ENCODE data around the gene MXRA7.

DNA sequence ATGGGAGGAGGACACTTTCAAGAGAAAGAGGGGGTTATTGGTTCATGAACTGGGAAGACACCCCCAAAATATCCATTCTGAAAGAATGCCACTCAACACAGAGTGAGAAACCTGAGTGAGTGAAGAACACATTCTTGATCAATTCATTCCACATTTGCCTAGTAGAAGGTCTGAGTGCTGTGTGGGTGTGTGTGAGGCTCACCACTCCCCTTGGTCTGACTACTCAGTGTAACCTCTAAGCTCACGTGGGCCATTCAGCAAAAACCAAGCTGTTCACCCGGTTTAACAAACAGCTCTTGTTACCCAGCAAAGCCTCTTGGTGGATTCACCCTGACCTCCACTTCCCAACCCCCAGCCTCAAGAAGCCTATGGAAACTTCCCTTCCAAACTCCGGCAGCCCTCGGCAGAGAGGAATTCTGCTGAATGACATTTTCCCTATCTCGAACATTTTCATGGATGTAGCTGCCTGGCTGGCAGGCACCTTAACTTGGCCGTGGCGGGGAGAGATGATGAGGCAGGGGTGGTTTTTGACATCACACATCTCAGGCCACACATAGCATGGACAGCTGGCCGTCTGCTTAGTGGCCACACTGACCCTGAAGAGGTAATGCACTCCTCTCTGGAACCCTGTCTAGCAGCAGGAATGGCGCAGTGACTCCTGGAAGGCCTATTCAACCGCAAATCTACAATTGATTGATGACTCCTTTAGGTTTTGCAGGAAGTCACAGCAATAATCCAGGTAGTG lies 78.8 kb downstream of the MXRA7 start:
- TF ChIP-seq, protein P1, sequence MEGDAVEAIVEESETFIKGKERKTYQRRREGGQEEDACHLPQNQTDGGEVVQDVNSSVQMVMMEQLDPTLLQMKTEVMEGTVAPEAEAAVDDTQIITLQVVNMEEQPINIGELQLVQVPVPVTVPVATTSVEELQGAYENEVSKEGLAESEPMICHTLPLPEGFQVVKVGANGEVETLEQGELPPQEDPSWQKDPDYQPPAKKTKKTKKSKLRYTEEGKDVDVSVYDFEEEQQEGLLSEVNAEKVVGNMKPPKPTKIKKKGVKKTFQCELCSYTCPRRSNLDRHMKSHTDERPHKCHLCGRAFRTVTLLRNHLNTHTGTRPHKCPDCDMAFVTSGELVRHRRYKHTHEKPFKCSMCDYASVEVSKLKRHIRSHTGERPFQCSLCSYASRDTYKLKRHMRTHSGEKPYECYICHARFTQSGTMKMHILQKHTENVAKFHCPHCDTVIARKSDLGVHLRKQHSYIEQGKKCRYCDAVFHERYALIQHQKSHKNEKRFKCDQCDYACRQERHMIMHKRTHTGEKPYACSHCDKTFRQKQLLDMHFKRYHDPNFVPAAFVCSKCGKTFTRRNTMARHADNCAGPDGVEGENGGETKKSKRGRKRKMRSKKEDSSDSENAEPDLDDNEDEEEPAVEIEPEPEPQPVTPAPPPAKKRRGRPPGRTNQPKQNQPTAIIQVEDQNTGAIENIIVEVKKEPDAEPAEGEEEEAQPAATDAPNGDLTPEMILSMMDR (IDR thresholded peaks at IDR 0.05) = no peak
- TF ChIP-seq EZH2 (IDR thresholded peaks at IDR 0.05; ENCODE audit: borderline replicate concordance, insufficient read depth, low read depth, low read length, poor library complexity, severe bottlenecking) = no peak

All from B cell (primary cell).